Measurements from ENCODE around the gene LAMC1.

- TF ChIP-seq CTCF (IDR thresholded peaks at IDR 0.05) = no peak
- no peak for TF ChIP-seq POLR2AphosphoS5 (IDR thresholded peaks at IDR 0.05)
- no peak for TF ChIP-seq POLR2A (IDR thresholded peaks at IDR 0.05; ENCODE audit: low read depth)
Observed at GRCh38 chr1:182998482-182998881, 24.7 kb upstream of the LAMC1 start.
